GM18507 (cell line): Measurements from ENCODE around the gene VAT1L.

Source experiments
- DNase-seq: peaks from one replicate; pipeline ENCODE4 v3.0.0; 2011; ENCODE audit warnings: low read depth; ENCODE audit not compliant: insufficient read length; ENCODE audit errors: extremely low spot score
- FAIRE-seq: peaks from 2 replicates; lab custom pipeline; 2011; peaks lifted over from hg19 to GRCh38; lab: Jason Lieb, UNC

The VAT1L gene

GRCh38 chr16:77780378-77780837, 8.0 kb upstream of the VAT1L start:
- DNase-seq = no peak
- FAIRE-seq = no peak

GRCh38 chr16:77781091-77781490, 7.3 kb upstream of the VAT1L start:
- FAIRE-seq (no peak), DNase-seq (no peak)

GRCh38 chr16:77782694-77783093, 5.7 kb upstream of the VAT1L start:
- FAIRE-seq = no peak
- DNase-seq = no peak

- FAIRE-seq (no peak), DNase-seq (no peak)
Observed at GRCh38 chr16:77784441-77785372, 3.7 kb upstream of the VAT1L start.

- no peak for DNase-seq
- no peak for FAIRE-seq
Observed at GRCh38 chr16:77785373-77785764, 3.0 kb upstream of the VAT1L start.

GRCh38 chr16:77786186-77786847, 2.0 kb upstream of the VAT1L start:
- no peak for DNase-seq
- FAIRE-seq = no peak

- FAIRE-seq (no peak), DNase-seq (no peak)
Observed at GRCh38 chr16:77787452-77787851, 912 bp upstream of the VAT1L start.

- DNase-seq (no peak), FAIRE-seq (no peak)
Observed at GRCh38 chr16:77789085-77790008, 983 bp downstream of the VAT1L start.

GRCh38 chr16:77790009-77790372, 1.6 kb downstream of the VAT1L start:
- DNase-seq (no peak), FAIRE-seq (no peak)

GRCh38 chr16:77790912-77791311, 2.5 kb downstream of the VAT1L start:
- FAIRE-seq (no peak), DNase-seq (no peak)

- no peak for DNase-seq
- no peak for FAIRE-seq
Observed at GRCh38 chr16:77793417-77793816, 5.1 kb downstream of the VAT1L start.

- DNase-seq = no peak
- no peak for FAIRE-seq
Observed at GRCh38 chr16:77794586-77794985, 6.2 kb downstream of the VAT1L start.

GRCh38 chr16:77801817-77802216, 13.5 kb downstream of the VAT1L start:
- DNase-seq = no peak
- FAIRE-seq = no peak

- DNase-seq = no peak
- FAIRE-seq = no peak
Observed at GRCh38 chr16:77805398-77805797, 17.0 kb downstream of the VAT1L start.

- FAIRE-seq (no peak), DNase-seq (no peak)
Observed at GRCh38 chr16:77807021-77807420, 18.7 kb downstream of the VAT1L start.

- FAIRE-seq (no peak), DNase-seq (no peak)
Observed at GRCh38 chr16:77812856-77813500, 24.6 kb downstream of the VAT1L start.

- no peak for DNase-seq
- FAIRE-seq = no peak
Observed at GRCh38 chr16:77816293-77816692, 27.9 kb downstream of the VAT1L start.

- DNase-seq (no peak), FAIRE-seq (no peak)
Observed at GRCh38 chr16:77820340-77820739, 32.0 kb downstream of the VAT1L start.

- no peak for FAIRE-seq
- no peak for DNase-seq
Observed at GRCh38 chr16:77822661-77823060, 34.3 kb downstream of the VAT1L start.
